Activated T-cell treated with anti-CD3 and anti-CD28 coated beads, Interleukin-2, amount 50 U/mL, for 24 hours (primary cell): Measurements from ENCODE around the gene IL18R1.

Experiments
- DNase-seq: peaks from one replicate; pipeline ENCODE4 v3.0.0-alpha.2; 2020
- H3K27ac Mint-ChIP-seq: 2 replicates; pipeline ENCODE4 v1.8.0; 2020; ENCODE audit warnings: mild to moderate bottlenecking, mixed read lengths
- H3K27me3 Mint-ChIP-seq: 2 replicates; pipeline ENCODE4 v1.8.0; 2020; ENCODE audit warnings: mixed read lengths
- H3K36me3 Mint-ChIP-seq: 2 replicates; pipeline ENCODE4 v1.8.0; 2020; ENCODE audit warnings: low read depth, mixed read lengths
- H3K4me1 Mint-ChIP-seq: 2 replicates; pipeline ENCODE4 v1.8.0; 2020; ENCODE audit warnings: low read depth, mixed read lengths
- H3K4me3 Mint-ChIP-seq: 2 replicates; pipeline ENCODE4 v1.8.0; 2020; ENCODE audit warnings: mild to moderate bottlenecking, moderate library complexity, mixed read lengths
- H3K9me3 Mint-ChIP-seq: 2 replicates; pipeline ENCODE4 v1.8.0; 2020; ENCODE audit warnings: mixed read lengths

Gene IL18R1

GRCh38 chr2:102335871-102336366, 19.7 kb upstream of the IL18R1 start:
- H3K36me3 Mint-ChIP-seq, result no peaks in the 10 kb centered on the region
- DNase-seq, result no peak
- peaks cover 37% of the 10 kb centered on the region for H3K4me1 Mint-ChIP-seq
- H3K27ac Mint-ChIP-seq, result no peak overlapping the region
- H3K4me3 Mint-ChIP-seq, result no peak overlapping the region
- H3K9me3 Mint-ChIP-seq, result no peaks in the 10 kb centered on the region
- H3K27me3 Mint-ChIP-seq, result peaks cover 3% of the 10 kb centered on the region

DNA sequence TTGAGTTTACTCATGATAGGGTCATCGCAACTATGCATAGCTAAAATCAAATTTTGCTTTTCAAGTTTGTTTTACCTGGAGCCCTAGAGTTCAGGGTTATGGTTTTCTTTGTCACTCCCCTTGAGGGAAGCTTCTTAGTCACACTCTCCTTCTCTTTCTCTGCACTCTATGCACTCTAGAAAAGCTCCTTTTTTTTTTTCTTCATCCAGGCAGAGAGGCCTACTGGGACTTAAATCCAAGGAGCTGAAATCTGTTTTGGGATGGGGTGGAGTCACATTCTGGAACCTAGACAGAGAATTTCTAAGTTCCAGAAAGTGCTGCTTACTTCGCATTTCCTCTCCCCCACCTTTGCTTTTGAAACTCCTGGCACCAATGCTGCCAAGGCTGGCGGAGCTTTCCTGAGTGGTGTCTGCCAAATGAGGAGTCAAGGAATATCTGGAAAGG, 19.1 kb upstream of the IL18R1 start:
- no peak overlapping the region for H3K4me3 Mint-ChIP-seq
- no peaks in the 10 kb centered on the region for H3K36me3 Mint-ChIP-seq

DNA sequence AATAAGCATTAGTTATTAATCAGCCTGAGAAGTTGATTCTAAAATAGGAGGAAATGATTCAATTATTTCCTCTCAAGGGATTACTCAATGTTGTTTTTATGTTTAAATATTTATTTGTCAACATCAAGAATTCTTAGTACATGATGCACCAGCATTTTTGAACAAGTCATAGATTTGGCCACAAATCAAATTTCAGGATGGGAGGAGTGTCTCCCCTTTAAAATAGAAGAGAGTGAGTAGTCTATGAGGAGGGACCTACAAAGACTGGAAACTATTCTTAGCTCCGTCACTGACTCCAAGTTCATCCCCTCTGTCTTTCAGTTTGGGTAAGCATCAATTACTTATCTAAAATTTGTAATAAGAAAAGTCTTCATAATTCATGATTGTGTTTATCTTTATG, 18.6 kb upstream of the IL18R1 start:
- no peak for DNase-seq
- H3K4me3 Mint-ChIP-seq, result no peak overlapping the region
- no peaks in the 10 kb centered on the region for H3K36me3 Mint-ChIP-seq
- no peaks in the 10 kb centered on the region for H3K9me3 Mint-ChIP-seq
- no peak overlapping the region for H3K27ac Mint-ChIP-seq
- peaks cover 37% of the 10 kb centered on the region for H3K4me1 Mint-ChIP-seq
- peaks cover 3% of the 10 kb centered on the region for H3K27me3 Mint-ChIP-seq

More for the DNA sequence above, 19.1 kb upstream of the IL18R1 start:
- H3K27me3 Mint-ChIP-seq, result peaks cover 3% of the 10 kb centered on the region
- no peak overlapping the region for H3K27ac Mint-ChIP-seq
- H3K9me3 Mint-ChIP-seq, result no peaks in the 10 kb centered on the region
- peaks cover 37% of the 10 kb centered on the region for H3K4me1 Mint-ChIP-seq
- no peak for DNase-seq

- Mint-ChIP-seq H3K27me3 (peaks cover 3% of the 10 kb centered on the region), H3K4me1 (peaks cover 37% of the 10 kb centered on the region), H3K4me3 (no peak overlapping the region), H3K27ac (peak overlapping the region; percentile 61), H3K36me3 (no peaks in the 10 kb centered on the region), H3K9me3 (no peaks in the 10 kb centered on the region)
- DNase-seq, result no peak
Observed at GRCh38 chr2:102337481-102338386, 17.9 kb upstream of the IL18R1 start.

GRCh38 chr2:102340778-102341177, 14.8 kb upstream of the IL18R1 start:
- H3K27ac Mint-ChIP-seq, result no peak overlapping the region
- H3K4me1 Mint-ChIP-seq, result peaks cover 26% of the 10 kb centered on the region
- no peak for DNase-seq
- no peaks in the 10 kb centered on the region for H3K36me3 Mint-ChIP-seq
- no peak overlapping the region for H3K4me3 Mint-ChIP-seq
- H3K9me3 Mint-ChIP-seq, result no peaks in the 10 kb centered on the region
- no peaks in the 10 kb centered on the region for H3K27me3 Mint-ChIP-seq

- Mint-ChIP-seq H3K27me3 (no peaks in the 10 kb centered on the region), H3K36me3 (no peaks in the 10 kb centered on the region), H3K9me3 (no peaks in the 10 kb centered on the region), H3K4me3 (no peak overlapping the region), H3K4me1 (peaks cover 11% of the 10 kb centered on the region), H3K27ac (no peak overlapping the region)
- no peak for DNase-seq
Observed at GRCh38 chr2:102342888-102343287, 12.7 kb upstream of the IL18R1 start.

DNA sequence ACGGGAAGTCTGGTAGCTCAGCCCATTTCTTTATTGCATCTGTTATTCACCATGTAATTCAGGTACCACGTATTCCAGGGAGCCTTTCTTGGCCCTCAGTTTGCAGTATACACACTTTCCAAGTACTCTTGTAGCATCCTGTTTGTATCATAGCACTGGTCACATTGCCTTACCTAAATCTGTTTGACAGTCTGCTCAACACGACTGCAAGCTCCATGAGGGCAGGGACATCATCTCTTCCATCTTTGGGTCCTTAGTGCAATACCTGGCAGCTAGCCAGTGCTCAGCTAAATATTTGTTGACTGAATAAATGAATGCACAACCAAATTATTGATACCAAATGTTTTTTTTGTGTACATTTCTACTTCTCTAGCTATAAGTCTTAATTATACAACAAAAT, 11.2 kb upstream of the IL18R1 start:
- H3K36me3 Mint-ChIP-seq, result no peaks in the 10 kb centered on the region
- no peak for DNase-seq
- H3K27me3 Mint-ChIP-seq, result no peaks in the 10 kb centered on the region
- no peak overlapping the region for H3K4me3 Mint-ChIP-seq
- H3K9me3 Mint-ChIP-seq, result no peaks in the 10 kb centered on the region
- H3K4me1 Mint-ChIP-seq, result peaks cover 2% of the 10 kb centered on the region
- no peak overlapping the region for H3K27ac Mint-ChIP-seq

GRCh38 chr2:102345329-102345920, 10.2 kb upstream of the IL18R1 start:
- no peak for DNase-seq
- Mint-ChIP-seq H3K36me3 (no peaks in the 10 kb centered on the region), H3K4me1 (peaks cover 5% of the 10 kb centered on the region), H3K9me3 (no peaks in the 10 kb centered on the region), H3K4me3 (no peak overlapping the region), H3K27me3 (no peaks in the 10 kb centered on the region), H3K27ac (no peak overlapping the region)

DNA sequence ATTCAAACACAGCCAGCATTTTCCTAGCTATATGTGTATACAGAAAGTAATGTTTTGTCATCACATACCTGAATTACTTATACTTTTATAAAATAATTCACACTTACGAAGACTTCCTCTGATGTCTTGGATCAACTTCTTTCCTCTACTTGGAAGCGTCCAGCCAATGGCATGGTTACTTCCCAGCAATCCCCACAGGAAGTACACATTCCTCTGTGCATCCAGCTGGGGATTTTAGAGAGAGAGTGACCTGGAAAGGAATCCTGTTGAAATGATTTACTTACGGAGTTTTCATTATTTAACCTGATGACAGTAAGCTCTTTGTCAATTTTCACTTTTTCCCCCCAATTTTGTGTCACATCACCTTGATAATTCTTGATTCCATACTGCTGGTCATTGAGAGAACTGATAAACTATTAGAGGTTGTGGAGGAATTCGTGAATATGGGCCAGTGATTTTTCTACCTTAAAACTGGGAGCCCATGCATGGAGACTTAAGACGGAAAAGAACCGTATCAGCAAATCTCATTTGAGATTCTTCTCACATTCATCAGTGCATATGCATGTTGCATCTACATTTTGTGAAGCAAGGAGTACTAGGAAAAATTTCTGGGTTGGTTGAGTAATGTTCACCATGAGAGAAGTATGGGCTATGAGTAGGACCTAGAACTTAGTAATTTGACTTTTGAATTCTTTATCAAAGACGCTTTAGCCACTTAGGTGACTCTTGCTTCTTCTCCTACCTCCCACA, 9.0 kb upstream of the IL18R1 start:
- Mint-ChIP-seq H3K27ac (no peak overlapping the region), H3K4me3 (no peak overlapping the region), H3K36me3 (no peaks in the 10 kb centered on the region), H3K4me1 (peaks cover 5% of the 10 kb centered on the region), H3K9me3 (no peaks in the 10 kb centered on the region), H3K27me3 (no peaks in the 10 kb centered on the region)
- DNase-seq, result no peak

DNA sequence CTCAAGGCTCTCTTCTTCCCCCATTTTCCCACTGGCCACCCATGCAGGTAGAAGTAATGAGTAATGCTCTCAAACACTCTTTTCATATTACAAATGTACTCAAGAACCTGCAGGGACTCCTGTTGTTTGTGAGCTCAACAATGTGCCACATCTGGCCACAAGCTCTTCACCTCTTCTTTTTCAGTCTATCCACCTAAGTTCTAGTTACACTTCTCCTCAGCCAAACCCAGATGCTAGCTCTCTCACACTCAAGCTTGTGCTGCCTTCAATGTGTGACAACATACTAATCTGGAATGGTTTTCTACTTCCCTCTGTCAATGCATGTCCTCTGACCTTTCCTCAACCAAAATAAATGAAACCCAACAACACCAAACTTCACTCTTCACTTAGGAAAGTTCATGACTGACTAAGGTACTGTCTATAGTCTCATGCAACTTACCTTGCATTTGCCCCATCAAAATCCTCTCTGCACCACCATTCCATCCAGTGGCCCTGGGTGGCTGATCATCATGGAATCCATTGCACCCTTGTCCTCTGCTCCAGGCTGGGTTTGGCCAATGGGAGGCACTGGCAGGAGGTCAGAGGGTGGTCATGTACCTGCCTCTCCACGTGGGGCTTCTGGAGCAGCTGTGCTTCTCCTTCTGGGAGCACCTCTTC, 5.3 kb upstream of the IL18R1 start:
- Mint-ChIP-seq H3K4me1 (peaks cover 11% of the 10 kb centered on the region), H3K27ac (no peak overlapping the region), H3K9me3 (no peaks in the 10 kb centered on the region), H3K4me3 (no peak overlapping the region), H3K36me3 (no peaks in the 10 kb centered on the region), H3K27me3 (no peaks in the 10 kb centered on the region)
- DNase-seq, result no peak

DNA sequence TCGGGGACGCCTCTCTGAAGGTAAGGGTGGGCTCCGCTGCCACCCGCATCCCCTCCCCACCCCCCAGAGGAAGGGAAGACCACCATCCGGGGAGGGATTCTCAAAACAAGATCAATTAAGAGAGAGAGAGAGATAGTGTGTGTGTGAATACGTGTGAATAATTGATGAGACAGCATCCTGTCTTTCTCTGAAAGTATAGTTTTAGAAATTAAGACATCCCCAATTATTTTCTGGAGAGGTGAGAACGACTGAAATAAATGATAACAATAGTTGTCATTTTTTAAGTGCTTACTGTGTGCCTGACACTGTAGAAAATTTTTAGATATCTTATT, 751 bp downstream of the IL18R1 start:
- DNase-seq, result no peak
- Mint-ChIP-seq H3K4me1 (peaks cover 59% of the 10 kb centered on the region), H3K9me3 (no peaks in the 10 kb centered on the region), H3K27ac (peak overlapping the region; percentile 99), H3K4me3 (peak overlapping the region; percentile 98), H3K36me3 (peaks cover 42% of the 10 kb centered on the region), H3K27me3 (no peaks in the 10 kb centered on the region)

- no peaks in the 10 kb centered on the region for H3K27me3 Mint-ChIP-seq
- H3K4me3 Mint-ChIP-seq, result peak overlapping the region; percentile 98
- H3K36me3 Mint-ChIP-seq, result peaks cover 46% of the 10 kb centered on the region
- peaks cover 62% of the 10 kb centered on the region for H3K4me1 Mint-ChIP-seq
- H3K27ac Mint-ChIP-seq, result peak overlapping the region; percentile 99
- DNase-seq, result no peak
- no peaks in the 10 kb centered on the region for H3K9me3 Mint-ChIP-seq
Observed at GRCh38 chr2:102356741-102357140, 1.1 kb downstream of the IL18R1 start.

DNA sequence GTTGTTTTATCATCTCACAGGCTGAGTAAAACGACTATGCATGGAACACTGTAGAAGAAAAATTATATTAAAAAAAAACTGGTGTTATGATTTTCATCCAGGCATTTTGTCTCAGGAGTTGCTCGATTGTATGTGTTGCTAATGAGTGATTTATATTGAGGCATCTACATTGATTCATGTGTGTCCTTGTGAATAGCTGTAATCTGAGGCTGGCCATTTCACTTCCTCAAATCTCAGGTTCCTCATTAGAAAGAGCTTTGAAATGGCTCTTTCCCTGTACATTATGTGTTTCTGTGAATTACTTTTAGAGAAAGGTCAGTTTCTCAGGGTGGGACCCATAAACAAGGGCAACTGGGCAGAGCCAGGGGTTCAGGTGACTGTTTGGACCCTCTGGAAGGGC, 2.3 kb downstream of the IL18R1 start:
- Mint-ChIP-seq H3K4me1 (peaks cover 72% of the 10 kb centered on the region), H3K27me3 (no peaks in the 10 kb centered on the region), H3K9me3 (no peaks in the 10 kb centered on the region), H3K36me3 (peaks cover 58% of the 10 kb centered on the region), H3K4me3 (peak overlapping the region; percentile 98), H3K27ac (peak overlapping the region; percentile 99)
- DNase-seq, result no peak

GRCh38 chr2:102358496-102358895, 2.9 kb downstream of the IL18R1 start:
- Mint-ChIP-seq H3K36me3 (peaks cover 64% of the 10 kb centered on the region), H3K4me3 (peak overlapping the region; percentile 98), H3K4me1 (peaks cover 78% of the 10 kb centered on the region), H3K27me3 (no peaks in the 10 kb centered on the region), H3K9me3 (peaks cover 3% of the 10 kb centered on the region), H3K27ac (peak overlapping the region; percentile 54)
- no peak for DNase-seq
